Suprapubic skin (tissue), 4 donors: ENCODE results near the gene TAAR1.

ENCODE experiments used
- CTCF ChIP-seq, 2 donors: fragments of 200-600 bp in 1 of 2; fragments of 450-650 bp in 1 of 2; sonication (generic) in 1 of 2; IDR thresholded peaks; one replicate each; pipeline ENCODE4 v1.5.1; 2016 to 2019; ENCODE audit warnings: antibody characterized with exemption in 2 of 2, mild to moderate bottlenecking in 1 of 2, moderate library complexity in 1 of 2
- EP300 ChIP-seq: sonication (generic); formaldehyde crosslinking; IDR thresholded peaks from one replicate; pipeline ENCODE4 v1.6.1; 2017; ENCODE audit warnings: antibody characterized with exemption
- POLR2A ChIP-seq, 2 donors: fragments of 450-650 bp; IDR thresholded peaks; one replicate each; pipeline ENCODE4 v1.6.1; 2017; ENCODE audit warnings: antibody characterized with exemption in 2 of 2, mild to moderate bottlenecking in 2 of 2, moderate library complexity in 2 of 2
- POLR2AphosphoS5 ChIP-seq, 3 donors: sonication (generic); formaldehyde crosslinking; IDR thresholded peaks; one replicate each; pipeline ENCODE4 v1.6.1; 2017; ENCODE audit warnings: antibody characterized with exemption in 3 of 3

GRCh38 chr6:132648828-132649227, 10.2 kb downstream of the TAAR1 start:
- TF ChIP-seq EP300 (no peak), CTCF (IDR thresholded peaks at IDR 0.05) (no peak), POLR2AphosphoS5 (IDR thresholded peaks at IDR 0.05) (no peak), POLR2A (IDR thresholded peaks at IDR 0.05) (no peak)
